KBM-7 (cell line): Measurements from ENCODE around the gene MORN2.

Source experiments
- DNase-seq: peaks from one replicate; pipeline ENCODE4 v3.0.0-alpha.2; 2015
- in situ Hi-C: fragments of 300-500 bp; cut with MboI; formaldehyde crosslinking; loops from 2 replicates; pipeline ENCODE4 v1.14.3; 2020; ENCODE audit warnings: low sequenced_read_pairs, low pct_unique_long_range_greater_than_20kb, mixed read lengths

The MORN2 gene

GRCh38 chr2:38887902-38888554, 12.3 kb downstream of the MORN2 start:
- in situ Hi-C loops, result no loop called here
- DNase-seq, result no peak

- in situ Hi-C loops, result no loop called here
Measured at GRCh38 chr2:38889045-38889444, 13.3 kb downstream of the MORN2 start.

GRCh38 chr2:38889575-38889974, 13.8 kb downstream of the MORN2 start, which contains the start of gene ARHGEF33:
Gene ARHGEF33 (plus strand): TSS chr2:38889875. CDS start chr2:38919448, 29,573 bp downstream.
- in situ Hi-C loops, result no loop called here
- DNase-seq, result no peak

More at GRCh38 chr2:38889045-38889444, 13.3 kb downstream of the MORN2 start:
- no peak for DNase-seq

- DNase-seq, result peak; percentile 3
- in situ Hi-C loops, result no loop called here
Measured at GRCh38 chr2:38892819-38893218, 17.0 kb downstream of the MORN2 start.

- no peak for DNase-seq
- in situ Hi-C loops, result no loop called here
Measured at GRCh38 chr2:38898256-38898655, 22.5 kb downstream of the MORN2 start.

- in situ Hi-C loops, result no loop called here
- no peak for DNase-seq
Measured at GRCh38 chr2:38900726-38901125, 24.9 kb downstream of the MORN2 start.

GRCh38 chr2:38905251-38905650, 29.5 kb downstream of the MORN2 start:
- in situ Hi-C loops, result no loop called here
- DNase-seq, result no peak

GRCh38 chr2:38907242-38907641, 31.5 kb downstream of the MORN2 start:
- no peak for DNase-seq
- in situ Hi-C loops, result no loop called here

GRCh38 chr2:38907743-38908562, 32.2 kb downstream of the MORN2 start:
- DNase-seq, result no peak
- in situ Hi-C loops, result no loop called here

- DNase-seq, result no peak
- in situ Hi-C loops, result no loop called here
Measured at GRCh38 chr2:38909872-38910271, 34.1 kb downstream of the MORN2 start.

- in situ Hi-C loops, result no loop called here
- no peak for DNase-seq
Measured at GRCh38 chr2:38911191-38911590, 35.4 kb downstream of the MORN2 start.

GRCh38 chr2:38912619-38913018, 36.8 kb downstream of the MORN2 start:
- in situ Hi-C loops, result no loop called here
- no peak for DNase-seq

- no peak for DNase-seq
- in situ Hi-C loops, result no loop called here
Measured at GRCh38 chr2:38922389-38922788, 46.6 kb downstream of the MORN2 start.

GRCh38 chr2:38922902-38923301, 47.1 kb downstream of the MORN2 start:
- in situ Hi-C loops, result no loop called here
- DNase-seq, result no peak

GRCh38 chr2:38925982-38926381, 50.2 kb downstream of the MORN2 start:
- in situ Hi-C loops, result no loop called here
- no peak for DNase-seq

GRCh38 chr2:38930600-38930999, 54.8 kb downstream of the MORN2 start:
- in situ Hi-C loops, result no loop called here

More at GRCh38 chr2:38930600-38930999, 54.8 kb downstream of the MORN2 start:
- DNase-seq, result no peak
